Neural cell (in vitro differentiated cells): ENCODE measurements around the gene ZFX. TPM values are rescaled to one million over a fixed set of nuclear protein-coding genes. Genes with fewer than 3 reads are reported as not detected.

Experiments used
- H2AFZ ChIP-seq: fragments of 200-600, 300-800 bp; sonication (generic), shearing (Covaris generic); 2 replicates; pipeline ENCODE4 v1.6.0; 2014; ENCODE audit warnings: low read depth, mild to moderate bottlenecking, antibody characterized with exemption, low read length, moderate library complexity
- H3F3A ChIP-seq: fragments of 200-600 bp; shearing (Covaris generic); 2 replicates; pipeline ENCODE4 v1.6.1; 2016; ENCODE audit warnings: mild to moderate bottlenecking, moderate library complexity, mixed read lengths, antibody characterized with exemption, low read length; ENCODE audit not compliant: insufficient read depth, poor library complexity, severe bottlenecking
- H3K27ac ChIP-seq: fragments of 200-600, 300-800 bp; sonication (generic), shearing (Covaris generic); 2 replicates; pipeline ENCODE4 v1.5.1; 2014; ENCODE audit warnings: mild to moderate bottlenecking, low read length, moderate library complexity
- H3K27me3 ChIP-seq: fragments of 300-800, 200-600 bp; sonication (generic), shearing (Covaris generic); 2 replicates; pipeline ENCODE4 v1.6.0; 2014; ENCODE audit warnings: mild to moderate bottlenecking, low read depth, low read length, moderate library complexity; ENCODE audit not compliant: insufficient read depth
- H3K36me3 ChIP-seq: fragments of 300-800, 200-600 bp; sonication (generic), shearing (Covaris generic); 2 replicates; pipeline ENCODE4 v1.5.1; 2014; ENCODE audit warnings: mild to moderate bottlenecking, antibody characterized with exemption, low read length, moderate library complexity; ENCODE audit not compliant: insufficient read depth
- H3K4me2 ChIP-seq: fragments of 300-800, 200-600 bp; sonication (generic), shearing (Covaris generic); 2 replicates; pipeline ENCODE4 v1.6.0; 2014; ENCODE audit warnings: mild to moderate bottlenecking, low read length
- H3K4me3 ChIP-seq: fragments of 300-800, 200-600 bp; sonication (generic), shearing (Covaris generic); 2 replicates; pipeline ENCODE4 v1.5.1; 2014; ENCODE audit warnings: mild to moderate bottlenecking, low read length, moderate library complexity
- H3K79me2 ChIP-seq: fragments of 200-600 bp; shearing (Covaris generic); replicated peaks from 2 replicates; pipeline ENCODE4 v1.6.0; 2014; ENCODE audit warnings: mild to moderate bottlenecking, low read length, moderate library complexity; ENCODE audit not compliant: insufficient read depth
- H3K9ac ChIP-seq: fragments of 300-800, 200-600 bp; sonication (generic), shearing (Covaris generic); 2 replicates; pipeline ENCODE4 v1.6.1; 2016; ENCODE audit warnings: mild to moderate bottlenecking, low read length, mixed read lengths
- H3K9me2 ChIP-seq: fragments of 200-600 bp; shearing (Covaris generic); 2 replicates; pipeline ENCODE4 v1.6.1; 2016; ENCODE audit warnings: mild to moderate bottlenecking, low read length, mixed read lengths; ENCODE audit not compliant: insufficient read depth
- H3K9me3 ChIP-seq: fragments of 200-600, 300-800 bp; sonication (generic), shearing (Covaris generic); 2 replicates; pipeline ENCODE4 v1.6.1; 2016; ENCODE audit warnings: mild to moderate bottlenecking, mixed run types, low read length, moderate library complexity, mixed read lengths
- H4K20me1 ChIP-seq: fragments of 200-600 bp; shearing (Covaris generic); 2 replicates; pipeline ENCODE4 v1.6.1; 2016; ENCODE audit warnings: mild to moderate bottlenecking, mixed run types; ENCODE audit not compliant: insufficient read depth
- EP300 ChIP-seq: fragments of 450-650 bp; conservative IDR thresholded peaks from 2 replicates; pipeline ENCODE4 v1.6.1; 2014; ENCODE audit warnings: antibody characterized with exemption, mild to moderate bottlenecking, moderate library complexity; ENCODE audit not compliant: poor library complexity, severe bottlenecking
- EZH2 ChIP-seq: fragments of 200-600, 300-800 bp; shearing (Covaris generic), sonication (generic); IDR thresholded peaks from 2 replicates; pipeline ENCODE4 v1.6.1; 2014; ENCODE audit warnings: antibody characterized with exemption, low read length, borderline replicate concordance, mild to moderate bottlenecking; ENCODE audit not compliant: insufficient read depth, poor library complexity, severe bottlenecking
- MXI1 ChIP-seq: fragments of 450-650 bp; conservative IDR thresholded peaks from 2 replicates; pipeline ENCODE4 v1.6.1; 2014; ENCODE audit warnings: antibody characterized with exemption, mild to moderate bottlenecking; ENCODE audit not compliant: poor library complexity, severe bottlenecking
- POLR2AphosphoS5 ChIP-seq: IDR thresholded peaks from 2 replicates; pipeline ENCODE4 v1.6.1; 2012
- RAD21 ChIP-seq: fragments of 450-650 bp; conservative IDR thresholded peaks from 2 replicates; pipeline ENCODE4 v1.6.1; 2014; ENCODE audit warnings: antibody characterized with exemption, mild to moderate bottlenecking, moderate library complexity
- SMC3 ChIP-seq: fragments of 450-650 bp; conservative IDR thresholded peaks from 2 replicates; pipeline ENCODE4 v1.6.1; 2014; ENCODE audit warnings: antibody characterized with exemption, mild to moderate bottlenecking, moderate library complexity; ENCODE audit not compliant: poor library complexity
- TAF1 ChIP-seq: IDR thresholded peaks from 2 replicates; pipeline ENCODE4 v1.6.1; 2012; ENCODE audit warnings: low read depth
- polyA plus RNA-seq: library from polyadenylated mRNA; depleted of rRNA; stranded (reverse); fragments of >200 nt; gene quantifications from 2 replicates; pipeline ENCODE4 v1.2.3, GENCODE V29; 2014
- TF ChIP-seq, protein P1 (sequence below): fragments of 450-650 bp; IDR thresholded peaks from 2 replicates; pipeline ENCODE4 v1.5.1; 2014; ENCODE audit warnings: antibody characterized with exemption, mild to moderate bottlenecking, moderate library complexity; ENCODE audit not compliant: poor library complexity, severe bottlenecking
- TF ChIP-seq, protein P2 (sequence below): IDR thresholded peaks from 2 replicates; pipeline ENCODE4 v1.6.1; 2012; ENCODE audit warnings: borderline replicate concordance

Gene ZFX
- polyA plus RNA-seq, 1 donor from 2014 or later, result 12.5 TPM

DNA sequence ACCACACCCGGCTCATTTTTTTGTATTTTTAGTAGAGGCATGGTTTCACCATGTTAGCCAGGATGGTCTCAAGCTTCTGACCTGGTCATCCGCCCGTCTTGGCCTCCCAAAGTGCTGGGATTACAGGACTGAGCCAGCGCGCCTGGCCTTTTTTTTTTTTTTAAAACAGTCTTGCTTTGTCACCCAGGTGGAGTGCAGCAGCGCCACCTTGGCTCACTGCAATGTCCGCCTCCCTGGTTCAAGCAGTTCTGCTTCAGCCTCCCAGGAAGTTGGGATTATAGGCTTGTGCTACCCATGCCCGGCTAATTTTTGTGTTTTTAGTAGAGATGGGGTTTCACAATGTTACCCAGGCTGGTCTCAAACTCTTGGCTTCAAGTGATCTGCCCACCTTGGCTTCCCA is 28.9 kb downstream of the ZFX start:
- H3K27me3 ChIP-seq, result no peaks in the 10 kb centered on the region
- no peaks in the 10 kb centered on the region for H3K9me2 ChIP-seq
- H3K9ac ChIP-seq, result no peak overlapping the region
- H3K79me2 ChIP-seq, result no peaks in the 10 kb centered on the region
- no peaks in the 10 kb centered on the region for H3K9me3 ChIP-seq
- no peaks in the 10 kb centered on the region for H3F3A ChIP-seq
- no peak for TF ChIP-seq POLR2AphosphoS5
- TF ChIP-seq MXI1, result no peak
- TF ChIP-seq EP300, result no peak
- TF ChIP-seq, protein P1, sequence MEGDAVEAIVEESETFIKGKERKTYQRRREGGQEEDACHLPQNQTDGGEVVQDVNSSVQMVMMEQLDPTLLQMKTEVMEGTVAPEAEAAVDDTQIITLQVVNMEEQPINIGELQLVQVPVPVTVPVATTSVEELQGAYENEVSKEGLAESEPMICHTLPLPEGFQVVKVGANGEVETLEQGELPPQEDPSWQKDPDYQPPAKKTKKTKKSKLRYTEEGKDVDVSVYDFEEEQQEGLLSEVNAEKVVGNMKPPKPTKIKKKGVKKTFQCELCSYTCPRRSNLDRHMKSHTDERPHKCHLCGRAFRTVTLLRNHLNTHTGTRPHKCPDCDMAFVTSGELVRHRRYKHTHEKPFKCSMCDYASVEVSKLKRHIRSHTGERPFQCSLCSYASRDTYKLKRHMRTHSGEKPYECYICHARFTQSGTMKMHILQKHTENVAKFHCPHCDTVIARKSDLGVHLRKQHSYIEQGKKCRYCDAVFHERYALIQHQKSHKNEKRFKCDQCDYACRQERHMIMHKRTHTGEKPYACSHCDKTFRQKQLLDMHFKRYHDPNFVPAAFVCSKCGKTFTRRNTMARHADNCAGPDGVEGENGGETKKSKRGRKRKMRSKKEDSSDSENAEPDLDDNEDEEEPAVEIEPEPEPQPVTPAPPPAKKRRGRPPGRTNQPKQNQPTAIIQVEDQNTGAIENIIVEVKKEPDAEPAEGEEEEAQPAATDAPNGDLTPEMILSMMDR, result no peak
- no peak for TF ChIP-seq RAD21
- TF ChIP-seq, protein P2, sequence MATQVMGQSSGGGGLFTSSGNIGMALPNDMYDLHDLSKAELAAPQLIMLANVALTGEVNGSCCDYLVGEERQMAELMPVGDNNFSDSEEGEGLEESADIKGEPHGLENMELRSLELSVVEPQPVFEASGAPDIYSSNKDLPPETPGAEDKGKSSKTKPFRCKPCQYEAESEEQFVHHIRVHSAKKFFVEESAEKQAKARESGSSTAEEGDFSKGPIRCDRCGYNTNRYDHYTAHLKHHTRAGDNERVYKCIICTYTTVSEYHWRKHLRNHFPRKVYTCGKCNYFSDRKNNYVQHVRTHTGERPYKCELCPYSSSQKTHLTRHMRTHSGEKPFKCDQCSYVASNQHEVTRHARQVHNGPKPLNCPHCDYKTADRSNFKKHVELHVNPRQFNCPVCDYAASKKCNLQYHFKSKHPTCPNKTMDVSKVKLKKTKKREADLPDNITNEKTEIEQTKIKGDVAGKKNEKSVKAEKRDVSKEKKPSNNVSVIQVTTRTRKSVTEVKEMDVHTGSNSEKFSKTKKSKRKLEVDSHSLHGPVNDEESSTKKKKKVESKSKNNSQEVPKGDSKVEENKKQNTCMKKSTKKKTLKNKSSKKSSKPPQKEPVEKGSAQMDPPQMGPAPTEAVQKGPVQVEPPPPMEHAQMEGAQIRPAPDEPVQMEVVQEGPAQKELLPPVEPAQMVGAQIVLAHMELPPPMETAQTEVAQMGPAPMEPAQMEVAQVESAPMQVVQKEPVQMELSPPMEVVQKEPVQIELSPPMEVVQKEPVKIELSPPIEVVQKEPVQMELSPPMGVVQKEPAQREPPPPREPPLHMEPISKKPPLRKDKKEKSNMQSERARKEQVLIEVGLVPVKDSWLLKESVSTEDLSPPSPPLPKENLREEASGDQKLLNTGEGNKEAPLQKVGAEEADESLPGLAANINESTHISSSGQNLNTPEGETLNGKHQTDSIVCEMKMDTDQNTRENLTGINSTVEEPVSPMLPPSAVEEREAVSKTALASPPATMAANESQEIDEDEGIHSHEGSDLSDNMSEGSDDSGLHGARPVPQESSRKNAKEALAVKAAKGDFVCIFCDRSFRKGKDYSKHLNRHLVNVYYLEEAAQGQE, result no peak
- TF ChIP-seq TAF1, result no peak
- no peak for TF ChIP-seq EZH2
- H3K4me2 ChIP-seq, result no peak overlapping the region
- H3K4me3 ChIP-seq, result no peak overlapping the region
- H3K36me3 ChIP-seq, result no peaks in the 10 kb centered on the region
- H3K27ac ChIP-seq, result no peak overlapping the region
- no peak overlapping the region for H2AFZ ChIP-seq
- no peaks in the 10 kb centered on the region for H4K20me1 ChIP-seq

DNA sequence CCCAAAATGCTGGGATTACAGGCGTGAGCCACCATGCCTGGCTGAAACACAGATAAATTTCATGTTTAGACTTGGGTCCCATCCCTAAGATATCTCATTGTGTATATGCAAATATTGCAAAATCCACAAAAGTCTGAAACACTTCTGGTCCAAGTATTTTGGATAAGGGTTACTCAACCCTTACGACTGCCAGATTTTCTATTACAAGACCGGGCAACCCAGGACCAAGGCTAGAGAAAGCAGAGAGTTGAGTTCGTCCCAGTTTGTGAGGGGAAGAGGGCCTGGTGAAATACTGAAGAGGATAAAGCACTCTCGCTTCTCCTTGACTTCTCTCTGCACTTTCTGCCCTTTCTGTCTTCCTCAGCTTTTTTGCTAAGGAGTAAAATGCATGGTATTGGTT is 34.5 kb downstream of the ZFX start:
- no peak overlapping the region for H3K4me2 ChIP-seq
- no peaks in the 10 kb centered on the region for H3K27me3 ChIP-seq
- no peak overlapping the region for H2AFZ ChIP-seq
- no peaks in the 10 kb centered on the region for H3K36me3 ChIP-seq
- no peak for TF ChIP-seq MXI1
- no peak for TF ChIP-seq RAD21
- TF ChIP-seq SMC3, result no peak
- no peak for TF ChIP-seq TAF1
- no peak for TF ChIP-seq EZH2
- TF ChIP-seq, protein P1, result no peak
- TF ChIP-seq EP300, result no peak
- no peak for TF ChIP-seq POLR2AphosphoS5
- TF ChIP-seq, protein P2, result no peak
- H3K9me3 ChIP-seq, result no peaks in the 10 kb centered on the region
- H4K20me1 ChIP-seq, result no peaks in the 10 kb centered on the region
- no peaks in the 10 kb centered on the region for H3K9me2 ChIP-seq
- H3K27ac ChIP-seq, result no peak overlapping the region
- H3K9ac ChIP-seq, result no peak overlapping the region
- no peaks in the 10 kb centered on the region for H3F3A ChIP-seq
- no peak overlapping the region for H3K4me3 ChIP-seq
- no peaks in the 10 kb centered on the region for H3K79me2 ChIP-seq
